Naive thymus-derived CD4-positive, alpha-beta T cell (primary cell): Measurements from ENCODE around the gene HLA-DPA1. TPM values are rescaled to one million over a fixed set of nuclear protein-coding genes. Genes with fewer than 3 reads are reported as not detected.

Source experiments
- ATAC-seq: fragments of 150-1000 bp; cut with Tn5 transposase; 2 replicates; pipeline ENCODE4 v1.10.0; 2021; ENCODE audit warnings: mild to moderate bottlenecking, moderate library complexity
- CTCF ChIA-PET: fragments of 350-600 bp; sonication (Branson Sonifier 250); formaldehyde crosslinking; loops from one replicate; lab custom pipeline; 2021; ENCODE audit warnings: antibody characterized with exemption; lab: Charles Lee
- POLR2A ChIA-PET: fragments of 350-600 bp; sonication (Branson Sonifier 250); formaldehyde crosslinking; loops from one replicate; lab custom pipeline; 2021; ENCODE audit warnings: antibody characterized with exemption, inconsistent platforms; lab: Charles Lee
- DNase-seq, 9 donors: peaks; one replicate each; pipeline versions ENCODE4 v3.0.0 to v3.0.0-alpha.2; 2020 to 2022; ENCODE audit warnings: mixed read lengths in 1 of 9
- H3K27ac ChIP-seq: one replicate; pipeline ENCODE4 v1.7.0; 2013; ENCODE audit warnings: mild to moderate bottlenecking, low read depth, low read length, moderate library complexity
- H3K27me3 ChIP-seq, 2 donors: one replicate each; pipeline ENCODE4 v1.7.0; 2013; ENCODE audit warnings: low read length in 2 of 2, mild to moderate bottlenecking in 2 of 2, moderate library complexity in 2 of 2; ENCODE audit not compliant: control insufficient read depth in 2 of 2, insufficient read depth in 2 of 2
- H3K36me3 ChIP-seq, 3 experiments: 1 replicate in 2 of 3; 2 replicates in 1 of 3; pipeline ENCODE4 v1.7.0; 2013; ENCODE audit warnings: low read length in 3 of 3, mild to moderate bottlenecking in 3 of 3, moderate library complexity in 1 of 3; ENCODE audit not compliant: insufficient read depth in 3 of 3, control insufficient read depth in 2 of 3
- H3K4me1 ChIP-seq, 2 donors: one replicate each; pipeline ENCODE4 v1.7.0; 2013; ENCODE audit warnings: low read length in 2 of 2, mild to moderate bottlenecking in 2 of 2, moderate library complexity in 1 of 2; ENCODE audit not compliant: control insufficient read depth in 2 of 2, insufficient read depth in 2 of 2
- H3K4me3 ChIP-seq: 2 replicates; pipeline ENCODE4 v1.7.0; 2013; ENCODE audit warnings: mild to moderate bottlenecking, low read length
- H3K9me3 ChIP-seq, 3 experiments: 1 replicate in 2 of 3; 2 replicates in 1 of 3; pipeline ENCODE4 v1.7.0; 2013; ENCODE audit warnings: low read length in 3 of 3; ENCODE audit not compliant: control insufficient read depth in 2 of 3
- H3K27ac Mint-ChIP-seq, 9 donors: one replicate each; pipeline ENCODE4 v1.8.0; 2020 to 2022; ENCODE audit warnings: mixed read lengths in 9 of 9, mild to moderate bottlenecking in 8 of 9, moderate library complexity in 5 of 9, inconsistent platforms in 2 of 9
- H3K27me3 Mint-ChIP-seq, 5 donors: one replicate each; pipeline ENCODE4 v1.8.0; 2021 to 2022; ENCODE audit warnings: mixed read lengths in 5 of 5, mild to moderate bottlenecking in 1 of 5
- H3K36me3 Mint-ChIP-seq, 5 donors: one replicate each; pipeline ENCODE4 v1.8.0; 2020 to 2022; ENCODE audit warnings: mixed read lengths in 5 of 5, mild to moderate bottlenecking in 3 of 5, inconsistent platforms in 1 of 5
- H3K4me1 Mint-ChIP-seq, 7 donors: one replicate each; pipeline ENCODE4 v1.8.0; 2020 to 2022; ENCODE audit warnings: mixed read lengths in 7 of 7, mild to moderate bottlenecking in 3 of 7, inconsistent platforms in 1 of 7
- H3K4me3 Mint-ChIP-seq, 10 donors: one replicate each; pipeline ENCODE4 v1.8.0; 2020 to 2022; ENCODE audit warnings: mild to moderate bottlenecking in 10 of 10, mixed read lengths in 10 of 10, moderate library complexity in 6 of 10, inconsistent platforms in 2 of 10
- H3K9me3 Mint-ChIP-seq, 11 donors: one replicate each; pipeline ENCODE4 v1.8.0; 2020 to 2022; ENCODE audit warnings: mixed read lengths in 11 of 11, mild to moderate bottlenecking in 4 of 11, inconsistent platforms in 1 of 11, moderate library complexity in 1 of 11
- intact Hi-C, 2 donors: fragments of 100-400 bp; cut with micrococcal nuclease; formaldehyde crosslinking; loops; one replicate each; pipeline ENCODE4 v1.15.1; 2023
- polyA plus RNA-seq, 2 donors: library from polyadenylated mRNA; unstranded; fragments of 300-500 nt; fragmentation: Illumina TruSeq; gene quantifications; one replicate each; pipeline ENCODE4 v1.2.3, GENCODE V29; 2021
- total RNA-seq, 6 experiments: library from RNA in 5 of 6; stranded (reverse) in 5 of 6; gene quantifications; 1 replicate in 5 of 6; 2 replicates in 1 of 6; pipeline ENCODE4 v1.2.3 and lab custom pipeline; 2021 to 2026

Gene HLA-DPA1
- total and polyA plus RNA-seq, 7 experiments from 2014 or later = 20.2 to 295 (median 45.6) TPM

- ChIA-PET CTCF (interaction anchor here (1.4 to 1.5 kb wide), 2 partner anchors 118 to 131 kb away, joined by 3 to 7 read pairs; no protein-coding TSS in a partner anchor), POLR2A (interaction anchor here (0.6 to 0.9 kb wide), 2 partner anchors 20 to 132 kb away, joined by 3 to 5 read pairs; no protein-coding TSS in a partner anchor)
- no peak for DNase-seq
- Histone ChIP-seq H3K27me3 (peaks cover 0 to 12% of the 10 kb centered on the region in 2 donors), H3K36me3 (no peaks in the 10 kb centered on the region), H3K4me3 (no peak overlapping the region), H3K4me1 (peaks cover 0 to 4% of the 10 kb centered on the region in 2 donors), H3K9me3 (no peaks in the 10 kb centered on the region), H3K27ac (no peak overlapping the region)
- Mint-ChIP-seq H3K4me1 (peaks cover 4 to 21% (median 13%) of the 10 kb centered on the region in 7 donors), H3K9me3 (no peaks in the 10 kb centered on the region), H3K36me3 (no peaks in the 10 kb centered on the region), H3K27me3 (peaks cover 53 to 92% (median 61%) of the 10 kb centered on the region in 5 donors), H3K27ac (no peak overlapping the region), H3K4me3 (peak overlapping the region in 5 of 10 donors; percentile 21 to 61 (median 35))
- intact Hi-C loops = loop anchor here in 1 of 2 donors (5.0 kb wide), 1 partner anchor 45 kb away; no protein-coding TSS in a partner anchor
- ATAC-seq = no peak
Observed at GRCh38 chr6:33116841-33117711, 43.6 kb upstream of the HLA-DPA1 start.

- H3K4me3 Mint-ChIP-seq = peak overlapping the region in 1 of 10 donors; percentile 61
Observed at GRCh38 chr6:33116417-33116816, 43.0 kb upstream of the HLA-DPA1 start.

GRCh38 chr6:33114406-33114805 is 41.0 kb upstream of the HLA-DPA1 start:
- peaks cover 60 to 89% (median 81%) of the 10 kb centered on the region in 5 donors for H3K27me3 Mint-ChIP-seq

More at GRCh38 chr6:33116417-33116816, 43.0 kb upstream of the HLA-DPA1 start:
- H3K36me3 Mint-ChIP-seq = no peaks in the 10 kb centered on the region
- peaks cover 53 to 89% (median 66%) of the 10 kb centered on the region in 5 donors for H3K27me3 Mint-ChIP-seq
- H3K27ac Mint-ChIP-seq = no peak overlapping the region
- no peak for DNase-seq
- H3K27ac ChIP-seq = no peak overlapping the region
- no peaks in the 10 kb centered on the region for H3K9me3 ChIP-seq
- H3K9me3 Mint-ChIP-seq = no peaks in the 10 kb centered on the region
- H3K4me1 ChIP-seq = peaks cover 0 to 4% of the 10 kb centered on the region in 2 donors
- ChIA-PET POLR2A (no interaction called here), CTCF (interaction anchor here (1.4 kb wide), 1 partner anchor 117 kb away, joined by 3 read pairs; no protein-coding TSS in a partner anchor)
- peaks cover 0 to 12% of the 10 kb centered on the region in 2 donors for H3K27me3 ChIP-seq
- peaks cover 4 to 21% (median 13%) of the 10 kb centered on the region in 7 donors for H3K4me1 Mint-ChIP-seq
- H3K36me3 ChIP-seq = no peaks in the 10 kb centered on the region
- no peak for ATAC-seq
- intact Hi-C loops = loop anchor here in 1 of 2 donors (5.0 kb wide), 1 partner anchor 46 kb away; no protein-coding TSS in a partner anchor
- no peak overlapping the region for H3K4me3 ChIP-seq

GRCh38 chr6:33113755-33114154 is 40.3 kb upstream of the HLA-DPA1 start:
- DNase-seq (no peak), ATAC-seq (no peak)
- no peaks in the 10 kb centered on the region for H3K36me3 ChIP-seq
- Mint-ChIP-seq H3K4me1 (peaks cover 4 to 21% (median 13%) of the 10 kb centered on the region in 7 donors), H3K36me3 (no peaks in the 10 kb centered on the region), H3K9me3 (no peaks in the 10 kb centered on the region), H3K27ac (peak overlapping the region in 1 of 9 donors; percentile 69), H3K27me3 (peaks cover 65 to 90% (median 84%) of the 10 kb centered on the region in 5 donors), H3K4me3 (no peak overlapping the region)
- H3K4me1 ChIP-seq = peaks cover 0 to 4% of the 10 kb centered on the region in 2 donors
- no peak overlapping the region for H3K27ac ChIP-seq
- no peaks in the 10 kb centered on the region for H3K9me3 ChIP-seq
- ChIA-PET CTCF (interaction anchor here (1.4 kb wide), 1 partner anchor 135 kb away, joined by 4 read pairs; no protein-coding TSS in a partner anchor), POLR2A (interaction anchor here (0.5 kb wide), 1 partner anchor 280 kb away, joined by 3 read pairs; no protein-coding TSS in a partner anchor)
- intact Hi-C loops = no loop called here
- peaks cover 0 to 10% of the 10 kb centered on the region in 2 donors for H3K27me3 ChIP-seq
- H3K4me3 ChIP-seq = no peak overlapping the region

More at GRCh38 chr6:33114406-33114805, 41.0 kb upstream of the HLA-DPA1 start:
- peaks cover 0 to 4% of the 10 kb centered on the region in 2 donors for H3K4me1 ChIP-seq
- ChIA-PET CTCF (interaction anchor here (1.4 kb wide), 1 partner anchor 134 kb away, joined by 4 read pairs; no protein-coding TSS in a partner anchor), POLR2A (interaction anchor here (0.5 kb wide), 1 partner anchor 279 kb away, joined by 3 read pairs; no protein-coding TSS in a partner anchor)
- ATAC-seq = no peak
- H3K36me3 ChIP-seq = no peaks in the 10 kb centered on the region
- no peak overlapping the region for H3K4me3 ChIP-seq
- H3K36me3 Mint-ChIP-seq = no peaks in the 10 kb centered on the region
- no peaks in the 10 kb centered on the region for H3K9me3 Mint-ChIP-seq
- no peaks in the 10 kb centered on the region for H3K9me3 ChIP-seq
- no peak overlapping the region for H3K4me3 Mint-ChIP-seq
- no peak overlapping the region for H3K27ac ChIP-seq
- intact Hi-C loops = no loop called here
- peaks cover 0 to 11% of the 10 kb centered on the region in 2 donors for H3K27me3 ChIP-seq
- no peak overlapping the region for H3K27ac Mint-ChIP-seq
- no peak for DNase-seq
- peaks cover 4 to 21% (median 13%) of the 10 kb centered on the region in 7 donors for H3K4me1 Mint-ChIP-seq

GRCh38 chr6:33112148-33112547 is 38.7 kb upstream of the HLA-DPA1 start:
- DNase-seq (peak in 7 of 9 donors; percentile 19 to 55 (median 31)), ATAC-seq (peak; percentile 97)
- ChIA-PET POLR2A (no interaction called here), CTCF (interaction anchor here (0.5 kb wide), 1 partner anchor 915 kb away, joined by 3 read pairs; no protein-coding TSS in a partner anchor)
- H3K27ac ChIP-seq = no peak overlapping the region
- peaks cover 0 to 4% of the 10 kb centered on the region in 2 donors for H3K4me1 ChIP-seq
- Mint-ChIP-seq H3K27ac (no peak overlapping the region), H3K36me3 (no peaks in the 10 kb centered on the region), H3K4me1 (peaks cover 0 to 10% (median 7%) of the 10 kb centered on the region in 7 donors), H3K9me3 (no peaks in the 10 kb centered on the region), H3K4me3 (no peak overlapping the region), H3K27me3 (peaks cover 68 to 85% (median 80%) of the 10 kb centered on the region in 5 donors)
- H3K27me3 ChIP-seq = peaks cover 0 to 6% of the 10 kb centered on the region in 2 donors
- no peaks in the 10 kb centered on the region for H3K9me3 ChIP-seq
- no peak overlapping the region for H3K4me3 ChIP-seq
- no peaks in the 10 kb centered on the region for H3K36me3 ChIP-seq
- intact Hi-C loops = no loop called here

GRCh38 chr6:33108307-33108706 is 34.9 kb upstream of the HLA-DPA1 start:
- peaks cover 0 to 4% (median 0%) of the 10 kb centered on the region in 5 donors for H3K36me3 Mint-ChIP-seq
- no peak overlapping the region for H3K27ac ChIP-seq
- peaks cover 0 to 8% (median 0%) of the 10 kb centered on the region in 7 donors for H3K4me1 Mint-ChIP-seq
- no peaks in the 10 kb centered on the region for H3K36me3 ChIP-seq
- H3K4me3 Mint-ChIP-seq = no peak overlapping the region
- peaks cover 0 to 13% (median 0%) of the 10 kb centered on the region in 11 donors for H3K9me3 Mint-ChIP-seq
- no peak for ATAC-seq
- intact Hi-C loops = no loop called here
- H3K27me3 Mint-ChIP-seq = peaks cover 60 to 70% (median 62%) of the 10 kb centered on the region in 5 donors
- no peak for DNase-seq
- H3K4me3 ChIP-seq = no peak overlapping the region
- no peaks in the 10 kb centered on the region for H3K4me1 ChIP-seq
- POLR2A ChIA-PET = no interaction called here
- CTCF ChIA-PET = interaction anchor here (0.5 kb wide), 1 partner anchor 447 kb away, joined by 6 read pairs; no protein-coding TSS in a partner anchor
- H3K27me3 ChIP-seq = no peaks in the 10 kb centered on the region
- H3K27ac Mint-ChIP-seq = no peak overlapping the region
- no peaks in the 10 kb centered on the region for H3K9me3 ChIP-seq
